OCI-LY3 (cell line): Measurements from ENCODE around the gene DCUN1D4.

Experiments
- CTCF ChIP-seq: fragments of 200-600, 300-600 bp; sonication (generic); IDR thresholded peaks from 2 replicates; pipeline ENCODE4 v1.5.1; 2014; ENCODE audit warnings: antibody characterized with exemption, low read length, low read depth
- EZH2phosphoT487 ChIP-seq: fragments of 200-600 bp; shearing (Covaris generic); IDR thresholded peaks from 2 replicates; pipeline ENCODE4 v1.6.1; 2018; ENCODE audit warnings: antibody characterized with exemption, mixed run types, low read depth

DNA sequence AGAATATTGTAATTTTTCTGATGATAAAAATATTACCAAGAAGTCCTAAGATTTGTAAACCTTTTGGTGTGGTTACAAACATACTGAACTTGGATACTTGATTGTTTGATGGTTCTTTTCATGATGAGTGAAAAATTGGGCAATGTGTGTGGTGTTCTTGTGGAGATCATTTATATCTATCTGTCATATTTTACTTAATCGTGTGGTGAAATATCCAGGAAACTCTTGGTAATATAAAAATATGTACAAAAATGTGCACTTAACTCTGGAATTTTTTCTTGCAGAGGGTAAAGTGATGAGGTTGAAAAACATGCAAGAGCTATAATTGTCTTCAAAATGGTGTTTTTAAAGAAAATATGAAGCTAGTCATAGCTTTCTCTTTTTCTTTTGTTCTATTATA is 2.8 kb downstream of the DCUN1D4 start:
- TF ChIP-seq EZH2phosphoT487: no peak
- TF ChIP-seq CTCF: no peak
